Measurements from ENCODE around the gene ANKRD60.

Gene ANKRD60

GRCh38 chr20:58167759-58168158, 60.7 kb downstream of the ANKRD60 start:
- Histone ChIP-seq H3K36me3 (ENCODE audit: insufficient read depth, low read length) (no peaks in the 10 kb centered on the region), H3K79me2 (ENCODE audit: insufficient read depth, low read length) (no peaks in the 10 kb centered on the region), H3K9ac (ENCODE audit: low read depth, low read length) (no peak overlapping the region), H2AFZ (ENCODE audit: low read depth, low read length) (no peak overlapping the region), H3K4me1 (ENCODE audit: insufficient read depth, low read length) (no peaks in the 10 kb centered on the region), H3K9me3 (ENCODE audit: insufficient read depth, low read length, severe bottlenecking) (no peaks in the 10 kb centered on the region), H3K27ac (ENCODE audit: low read length) (no peak overlapping the region), H4K20me1 (ENCODE audit: insufficient read depth, low read length) (peaks cover 3% of the 10 kb centered on the region; the same call in 1 of the 2 replicates), H3K4me2 (ENCODE audit: insufficient read depth, low read length) (no peak overlapping the region), H3K27me3 (ENCODE audit: insufficient read depth, low read length, poor library complexity) (peaks cover 4% of the 10 kb centered on the region), H3K4me3 (ENCODE audit: low read depth in 1 of 2, low read length in 2 of 2) (no peak overlapping the region)
- TF ChIP-seq EZH2 (IDR thresholded peaks at IDR 0.05; ENCODE audit: borderline replicate concordance, low read depth, low read length, severe bottlenecking) (no peak), CTCF (IDR thresholded peaks at IDR 0.05; ENCODE audit: borderline replicate concordance, extremely low read depth, low read length, poor library complexity, severe bottlenecking) (no peak)
- DNase-seq = no peak
- no peak for ATAC-seq (ENCODE audit: insufficient read depth, low read depth)
